ENCODE data around the gene GRID1.
"Not testable (repeated sequence)": the region's sequence is repeated elsewhere in the genome, so short reads cannot be mapped to it uniquely, and the experiment has no call there.

The GRID1 gene

GRCh38 chr10:86189891-86190290, 176.7 kb downstream of the GRID1 start:
- no peak for DNase-seq (ENCODE audit: low spot score)

GRCh38 chr10:86188796-86189558, 177.6 kb downstream of the GRID1 start:
- no peak for DNase-seq (ENCODE audit: low spot score)

- no peak for DNase-seq (ENCODE audit: low spot score)
Observed at GRCh38 chr10:86188326-86188725, 178.3 kb downstream of the GRID1 start.

GRCh38 chr10:86187499-86188239, 178.9 kb downstream of the GRID1 start:
- no peak for DNase-seq (ENCODE audit: low spot score)

- no peak for DNase-seq (ENCODE audit: low spot score)
Observed at GRCh38 chr10:86186633-86187032, 180.0 kb downstream of the GRID1 start.

GRCh38 chr10:86182595-86182994, 184.0 kb downstream of the GRID1 start:
- DNase-seq (ENCODE audit: low spot score): no peak

- no peak for DNase-seq (ENCODE audit: low spot score)
Observed at GRCh38 chr10:86182150-86182549, 184.4 kb downstream of the GRID1 start.

- DNase-seq (ENCODE audit: low spot score): no peak
Observed at GRCh38 chr10:86180861-86181260, 185.7 kb downstream of the GRID1 start.

GRCh38 chr10:86179961-86180360, 186.6 kb downstream of the GRID1 start:
- DNase-seq (ENCODE audit: low spot score): no peak

GRCh38 chr10:86179153-86179524, 187.5 kb downstream of the GRID1 start:
- no peak for DNase-seq (ENCODE audit: low spot score)

GRCh38 chr10:86178401-86179152, 188.0 kb downstream of the GRID1 start:
- peak; percentile 14 for DNase-seq (ENCODE audit: low spot score)

- no peak for DNase-seq (ENCODE audit: low spot score)
Observed at GRCh38 chr10:86177537-86178155, 188.9 kb downstream of the GRID1 start.

- no peak for DNase-seq (ENCODE audit: low spot score)
Observed at GRCh38 chr10:86176850-86177536, 189.6 kb downstream of the GRID1 start.

GRCh38 chr10:86175476-86175875, 191.1 kb downstream of the GRID1 start:
- not testable (repeated sequence) for DNase-seq (ENCODE audit: low spot score)

GRCh38 chr10:86172301-86172700, 194.3 kb downstream of the GRID1 start:
- no peak for DNase-seq (ENCODE audit: low spot score)

GRCh38 chr10:86170255-86171108, 196.1 kb downstream of the GRID1 start:
- DNase-seq (ENCODE audit: low spot score): peak; percentile 28

- no peak for DNase-seq (ENCODE audit: low spot score)
Observed at GRCh38 chr10:86169506-86170254, 196.9 kb downstream of the GRID1 start.

- DNase-seq (ENCODE audit: low spot score): no peak
Observed at GRCh38 chr10:86169066-86169465, 197.5 kb downstream of the GRID1 start.

GRCh38 chr10:86168256-86168655, 198.3 kb downstream of the GRID1 start:
- DNase-seq (ENCODE audit: low spot score): no peak

- no peak for DNase-seq (ENCODE audit: low spot score)
Observed at GRCh38 chr10:86167762-86168128, 198.8 kb downstream of the GRID1 start.

Data from germinal center (tissue), 1 donor.